ENCODE data around the gene TGFA.

The TGFA gene

GRCh38 chr2:70552501-70553333, 909 bp downstream of the TGFA start:
- DNase-seq = peak; percentile 69

GRCh38 chr2:70551167-70551566, 2.5 kb downstream of the TGFA start:
- DNase-seq = no peak

- DNase-seq = no peak
Measured at GRCh38 chr2:70549962-70550361, 3.7 kb downstream of the TGFA start.

- DNase-seq = no peak
Measured at GRCh38 chr2:70549064-70549710, 4.4 kb downstream of the TGFA start.

- DNase-seq = no peak
Measured at GRCh38 chr2:70548233-70548632, 5.4 kb downstream of the TGFA start.

GRCh38 chr2:70546885-70547284, 6.7 kb downstream of the TGFA start:
- DNase-seq = no peak

- no peak for DNase-seq
Measured at GRCh38 chr2:70546376-70546775, 7.2 kb downstream of the TGFA start.

GRCh38 chr2:70541481-70542020, 12.1 kb downstream of the TGFA start:
- DNase-seq = no peak

GRCh38 chr2:70537840-70538239, 15.8 kb downstream of the TGFA start:
- DNase-seq = no peak

GRCh38 chr2:70536517-70537055, 17.0 kb downstream of the TGFA start:
- DNase-seq = no peak

GRCh38 chr2:70535573-70535972, 18.1 kb downstream of the TGFA start:
- no peak for DNase-seq

GRCh38 chr2:70534183-70534836, 19.3 kb downstream of the TGFA start:
- no peak for DNase-seq

- no peak for DNase-seq
Measured at GRCh38 chr2:70532244-70532935, 21.2 kb downstream of the TGFA start.

GRCh38 chr2:70531419-70532086, 22.1 kb downstream of the TGFA start:
- no peak for DNase-seq

GRCh38 chr2:70529610-70530009, 24.0 kb downstream of the TGFA start:
- no peak for DNase-seq

GRCh38 chr2:70528929-70529328, 24.7 kb downstream of the TGFA start:
- no peak for DNase-seq

- DNase-seq = no peak
Measured at GRCh38 chr2:70528276-70528675, 25.4 kb downstream of the TGFA start.

GRCh38 chr2:70527447-70528080, 26.1 kb downstream of the TGFA start:
- no peak for DNase-seq

- no peak for DNase-seq
Measured at GRCh38 chr2:70526126-70526525, 27.5 kb downstream of the TGFA start.

GRCh38 chr2:70525032-70525431, 28.6 kb downstream of the TGFA start:
- DNase-seq = no peak
